Tibial nerve (tissue), 4 donors: ENCODE data around the gene SLC7A10.

Experiments used
- EP300 ChIP-seq, 2 donors: sonication (generic); formaldehyde crosslinking; IDR thresholded peaks; one replicate each; pipeline ENCODE4 v1.6.1; 2017; ENCODE audit warnings: antibody characterized with exemption in 2 of 2, mild to moderate bottlenecking in 1 of 2
- POLR2A ChIP-seq, 2 donors: fragments of 450-650 bp; IDR thresholded peaks; one replicate each; pipeline ENCODE4 v1.6.1; 2017; ENCODE audit warnings: antibody characterized with exemption in 2 of 2, mild to moderate bottlenecking in 2 of 2, moderate library complexity in 2 of 2
- TF ChIP-seq, protein P1 (sequence below), 5 experiments: fragments of 200-600 bp in 3 of 5; fragments of 450-650 bp in 2 of 5; sonication (generic) in 3 of 5; IDR thresholded peaks; one replicate each; pipeline ENCODE4 v1.5.1; 2016 to 2019; ENCODE audit warnings: antibody characterized with exemption in 5 of 5, mild to moderate bottlenecking in 3 of 5, moderate library complexity in 2 of 5

DNA sequence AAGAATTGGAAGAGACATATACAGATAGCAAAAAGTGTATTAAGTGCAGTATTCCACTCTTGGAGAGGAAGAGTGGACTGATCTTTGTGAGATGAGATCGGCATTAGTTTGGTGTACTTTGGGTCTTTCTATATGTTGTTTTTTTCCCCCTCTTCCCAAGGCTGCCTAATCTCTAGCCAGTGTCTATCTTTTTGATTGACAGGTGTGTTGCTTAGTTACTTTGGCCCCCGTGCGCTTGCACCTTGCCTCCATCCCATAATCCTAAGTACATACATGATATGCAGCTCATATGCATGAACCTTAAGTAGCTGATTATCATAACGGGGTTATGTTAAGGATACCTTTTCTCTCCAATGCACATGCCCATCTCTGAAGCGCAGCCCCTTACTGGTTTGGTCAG is 4.3 kb upstream of the SLC7A10 start:
- TF ChIP-seq, protein P1, sequence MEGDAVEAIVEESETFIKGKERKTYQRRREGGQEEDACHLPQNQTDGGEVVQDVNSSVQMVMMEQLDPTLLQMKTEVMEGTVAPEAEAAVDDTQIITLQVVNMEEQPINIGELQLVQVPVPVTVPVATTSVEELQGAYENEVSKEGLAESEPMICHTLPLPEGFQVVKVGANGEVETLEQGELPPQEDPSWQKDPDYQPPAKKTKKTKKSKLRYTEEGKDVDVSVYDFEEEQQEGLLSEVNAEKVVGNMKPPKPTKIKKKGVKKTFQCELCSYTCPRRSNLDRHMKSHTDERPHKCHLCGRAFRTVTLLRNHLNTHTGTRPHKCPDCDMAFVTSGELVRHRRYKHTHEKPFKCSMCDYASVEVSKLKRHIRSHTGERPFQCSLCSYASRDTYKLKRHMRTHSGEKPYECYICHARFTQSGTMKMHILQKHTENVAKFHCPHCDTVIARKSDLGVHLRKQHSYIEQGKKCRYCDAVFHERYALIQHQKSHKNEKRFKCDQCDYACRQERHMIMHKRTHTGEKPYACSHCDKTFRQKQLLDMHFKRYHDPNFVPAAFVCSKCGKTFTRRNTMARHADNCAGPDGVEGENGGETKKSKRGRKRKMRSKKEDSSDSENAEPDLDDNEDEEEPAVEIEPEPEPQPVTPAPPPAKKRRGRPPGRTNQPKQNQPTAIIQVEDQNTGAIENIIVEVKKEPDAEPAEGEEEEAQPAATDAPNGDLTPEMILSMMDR (IDR thresholded peaks at IDR 0.05): no peak
- no peak for TF ChIP-seq POLR2A (IDR thresholded peaks at IDR 0.05)
- no peak for TF ChIP-seq EP300 (IDR thresholded peaks at IDR 0.05)
